ENCODE data around the gene KRTAP5-8.
"Not testable (repeated sequence)": the region's sequence is repeated elsewhere in the genome, so short reads cannot be mapped to it uniquely, and the experiment has no call there.

The KRTAP5-8 gene

DNA sequence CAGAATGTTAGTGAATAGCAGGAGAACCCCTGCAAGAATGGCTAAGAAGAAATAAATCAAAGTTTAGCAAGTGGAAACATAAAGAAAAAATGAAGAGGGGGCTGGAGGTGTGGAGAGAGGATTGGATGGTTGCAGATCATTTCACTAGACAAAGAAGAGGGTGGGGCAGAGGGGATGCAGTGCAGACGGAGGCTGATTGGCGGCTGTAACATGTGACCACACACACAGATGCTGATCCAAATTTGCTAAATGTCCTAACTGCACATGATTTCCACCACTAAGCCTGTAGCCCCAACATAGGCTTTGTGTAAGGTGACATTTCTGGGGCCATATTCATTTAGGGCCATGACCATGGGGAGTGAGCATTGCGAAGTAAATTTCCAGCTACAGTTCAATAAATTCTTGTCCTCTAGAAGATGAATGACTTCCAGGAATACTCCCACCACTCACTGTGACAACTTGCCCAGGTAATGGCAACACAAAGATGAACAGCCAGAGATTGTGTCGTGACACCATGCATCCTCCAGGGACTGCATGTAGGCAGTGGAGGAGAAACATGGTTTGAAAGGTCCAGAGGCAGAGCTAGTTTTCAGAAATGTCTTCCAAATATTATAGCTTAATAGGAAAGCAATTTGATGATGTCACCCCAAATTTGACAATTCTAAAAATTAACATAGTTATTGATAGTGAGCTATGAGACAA is 38.0 kb downstream of the KRTAP5-8 start:
- no peak for FAIRE-seq

DNA sequence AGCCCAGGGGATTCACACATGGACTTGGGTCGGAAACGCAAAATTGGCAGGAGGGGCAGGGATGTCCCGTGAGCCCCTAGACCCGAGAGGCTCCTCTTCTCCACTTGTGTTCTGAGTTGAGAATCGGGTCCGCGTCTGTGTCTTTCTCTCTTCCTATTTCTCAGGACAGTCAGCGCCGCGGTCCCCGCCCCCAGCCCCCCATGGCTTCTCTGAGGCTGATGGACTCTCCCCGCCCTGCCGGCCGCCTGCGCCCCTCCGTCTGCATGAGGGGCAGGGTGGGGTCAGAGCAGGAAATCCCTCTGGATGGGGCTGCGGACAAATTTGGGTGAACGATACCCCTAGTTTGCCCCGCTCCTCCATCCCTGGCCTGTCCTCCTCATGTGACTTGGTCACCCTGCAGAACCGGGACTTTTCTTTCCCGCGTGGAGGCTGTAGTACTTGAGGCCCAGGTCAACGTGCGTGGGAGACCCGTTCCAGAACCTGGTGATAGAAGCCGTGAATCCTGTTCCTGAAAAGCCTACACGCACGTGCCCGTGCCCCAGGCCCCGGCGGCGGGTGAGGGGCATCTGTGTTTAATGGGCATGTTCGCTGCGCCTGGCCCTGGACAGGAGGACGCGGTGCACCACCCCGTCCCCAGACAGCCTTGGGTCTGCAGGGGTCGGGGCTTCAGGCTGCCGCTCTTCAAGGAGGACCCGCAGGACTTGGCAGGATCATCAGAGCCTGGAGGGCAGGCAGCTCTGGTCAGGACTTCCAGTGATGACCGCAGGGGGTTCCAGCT is 39.1 kb downstream of the KRTAP5-8 start:
- not testable (repeated sequence) for FAIRE-seq

DNA sequence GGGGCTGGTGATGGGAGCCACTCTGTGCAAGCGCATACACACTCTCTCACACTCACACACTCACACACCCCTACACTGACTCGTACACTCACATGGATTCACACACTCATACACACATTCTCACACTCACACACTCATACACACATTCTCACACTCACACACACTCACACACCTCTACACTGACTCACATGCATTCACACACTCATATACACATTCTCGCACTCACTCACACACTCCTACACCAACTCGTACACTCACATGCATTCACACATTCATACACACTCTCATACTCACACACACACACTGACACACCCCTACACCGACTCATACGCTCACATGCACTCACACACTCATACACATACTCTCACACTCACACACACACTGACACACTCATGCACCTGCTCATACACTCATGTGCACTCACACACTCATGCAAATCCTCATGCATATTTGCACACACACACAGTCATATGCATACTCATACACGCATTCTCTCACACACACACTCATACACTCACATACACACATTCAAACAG is 39.7 kb downstream of the KRTAP5-8 start:
- FAIRE-seq = no peak

DNA sequence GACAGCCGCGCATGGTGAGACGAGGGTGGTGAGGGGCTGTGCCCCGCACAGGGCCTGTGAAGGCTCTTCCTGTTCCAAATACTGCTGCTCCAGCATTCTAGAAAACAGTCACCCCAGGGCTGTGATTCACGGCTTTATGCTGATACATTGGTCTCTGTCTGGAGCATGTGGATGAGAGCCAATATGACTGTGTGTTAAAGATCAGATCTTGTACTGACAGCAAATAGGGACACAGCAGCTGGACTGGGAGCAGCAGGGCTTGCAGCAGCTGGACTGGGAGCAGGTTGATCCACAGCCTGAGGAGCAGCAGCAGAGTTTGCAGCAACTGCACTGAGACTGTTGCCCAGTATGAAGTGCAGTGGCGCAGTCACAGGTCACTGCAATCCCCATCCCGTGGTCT is 41.7 kb downstream of the KRTAP5-8 start:
- not testable (repeated sequence) for FAIRE-seq

DNA sequence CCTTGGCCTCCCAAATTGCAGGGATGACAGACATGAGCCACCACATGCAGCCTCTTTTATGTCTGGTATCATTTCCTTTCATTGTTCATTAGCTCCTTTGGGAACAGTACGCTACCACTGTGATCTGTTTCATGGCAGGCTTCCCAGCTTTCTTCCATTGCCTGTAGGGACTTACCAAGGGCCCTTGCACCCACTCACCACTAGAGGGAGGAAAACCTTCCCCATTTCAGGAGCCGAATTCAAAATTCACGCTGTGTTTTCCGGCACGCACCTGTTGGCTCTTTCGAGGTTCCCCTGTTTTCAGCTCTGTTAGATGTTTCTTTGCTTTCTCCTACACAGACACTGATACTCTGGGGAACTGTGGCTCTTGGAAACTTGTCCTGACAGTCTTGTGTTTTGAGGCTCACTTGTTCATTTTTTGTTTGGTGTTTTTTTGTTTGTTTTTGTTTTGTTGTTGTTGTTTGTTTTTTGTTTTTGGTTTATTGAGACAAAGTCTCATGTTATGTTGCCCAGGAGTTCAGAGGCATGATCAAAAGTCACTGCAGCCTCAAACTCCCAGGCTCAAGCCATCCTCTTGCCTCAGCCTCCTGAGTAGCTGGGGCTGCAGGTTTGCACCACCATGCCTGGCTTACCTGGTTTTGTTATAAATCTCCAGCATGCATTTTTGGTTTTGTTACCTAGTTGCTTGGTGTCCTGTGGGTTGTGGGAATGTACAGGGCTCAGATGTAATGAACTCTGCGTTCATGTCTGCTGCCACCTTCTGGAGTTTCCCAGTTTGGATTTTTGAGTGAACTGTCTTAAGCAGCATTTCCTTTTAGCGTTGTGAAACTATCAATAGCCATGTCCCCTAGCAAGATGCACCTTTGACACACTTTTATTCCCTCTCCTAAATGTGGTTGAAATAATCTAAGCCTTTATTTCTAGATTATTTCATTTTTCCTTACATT is 42.5 kb downstream of the KRTAP5-8 start:
- FAIRE-seq = no peak

DNA sequence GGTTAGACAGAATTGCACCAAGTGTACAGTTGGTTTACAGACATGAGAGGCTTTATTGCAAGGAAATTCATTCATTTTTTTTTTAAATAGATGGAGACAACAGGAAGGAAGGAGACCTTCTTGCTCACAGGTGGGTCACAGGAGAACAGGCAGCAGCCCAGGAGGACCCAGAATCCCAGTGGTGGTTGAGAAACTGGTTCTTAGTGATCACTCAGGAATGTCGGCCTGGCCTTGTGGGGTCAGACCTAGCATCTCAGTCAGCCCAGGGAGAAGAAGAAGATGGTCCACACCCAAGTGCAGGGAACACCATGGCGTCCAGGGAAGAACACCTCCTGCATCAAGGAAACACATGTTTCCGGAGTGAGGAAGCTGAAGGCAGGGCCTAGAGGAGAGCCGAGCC is 44.0 kb downstream of the KRTAP5-8 start:
- no peak for FAIRE-seq

DNA sequence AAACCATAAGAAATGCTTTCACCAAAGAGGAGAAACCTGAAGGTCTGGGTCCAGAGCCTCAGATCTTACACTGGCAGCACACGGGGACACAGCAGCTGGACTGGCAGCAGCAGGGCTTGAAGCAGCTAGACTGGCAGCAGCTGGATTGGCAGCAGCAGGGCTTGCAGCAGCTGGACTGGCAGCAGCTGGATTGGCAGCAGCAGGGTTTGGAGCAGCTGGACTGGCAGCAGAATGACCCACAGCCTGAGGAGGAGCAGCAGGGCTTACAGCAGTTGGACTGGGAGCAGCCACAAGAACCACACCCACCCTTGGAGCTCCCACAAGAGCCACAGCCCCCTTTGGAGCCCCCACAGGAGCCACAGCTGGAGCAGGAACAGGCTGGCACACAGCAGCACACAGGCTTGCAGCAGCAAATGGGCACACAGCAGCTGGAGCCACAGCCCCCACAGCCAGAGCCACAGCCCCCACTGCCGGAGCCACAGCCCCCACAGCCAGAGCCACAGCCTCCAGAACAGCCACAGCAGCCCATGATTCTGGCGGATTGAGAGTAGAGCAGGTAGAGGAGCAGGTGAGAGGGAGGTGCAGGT is 44.6 kb downstream of the KRTAP5-8 start, which contains the start of gene KRTAP5-11:
Gene KRTAP5-11 (minus strand): TSS at position 567 of the 587 bp plus-strand sequence. CDS start 38 bp downstream, at position 529.
- FAIRE-seq = no peak

DNA sequence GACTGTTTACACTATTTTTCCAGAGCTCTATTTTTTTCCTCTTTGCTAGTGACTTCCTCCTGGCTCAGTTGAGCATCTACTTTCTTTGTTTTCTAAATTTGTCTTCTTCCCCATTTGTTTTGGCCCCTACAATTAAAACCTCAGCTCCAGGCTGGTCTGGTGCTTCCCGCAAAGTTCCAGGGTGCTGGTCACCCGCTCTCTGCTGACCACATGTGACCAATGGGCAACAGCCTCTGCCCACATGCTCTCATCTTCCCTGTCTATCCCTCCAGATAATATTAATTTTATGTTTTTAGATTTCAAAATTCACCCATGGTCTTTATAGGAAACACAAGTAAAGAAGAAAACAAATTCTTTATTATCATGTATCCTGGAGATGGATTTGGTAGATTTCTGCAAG is 45.1 kb downstream of the KRTAP5-8 start:
- FAIRE-seq = not testable (repeated sequence)

DNA sequence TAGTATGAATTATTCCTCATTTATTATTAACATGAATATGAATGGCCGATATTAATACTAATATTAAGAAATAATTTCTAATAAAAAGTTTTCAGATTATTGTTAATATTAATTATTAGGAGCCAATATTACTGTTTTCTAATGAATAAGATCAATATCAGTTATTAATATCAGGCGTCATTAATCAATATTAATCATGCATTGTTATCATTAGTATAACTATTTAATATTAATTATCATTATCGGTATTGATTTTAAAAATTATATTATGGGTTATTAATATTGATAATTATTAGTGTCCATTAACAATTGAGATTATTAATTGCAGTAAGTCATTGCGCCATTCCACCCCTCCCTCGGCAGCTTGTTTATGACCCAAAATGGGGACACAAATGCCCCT is 47.8 kb downstream of the KRTAP5-8 start:
- FAIRE-seq = not testable (repeated sequence)

DNA sequence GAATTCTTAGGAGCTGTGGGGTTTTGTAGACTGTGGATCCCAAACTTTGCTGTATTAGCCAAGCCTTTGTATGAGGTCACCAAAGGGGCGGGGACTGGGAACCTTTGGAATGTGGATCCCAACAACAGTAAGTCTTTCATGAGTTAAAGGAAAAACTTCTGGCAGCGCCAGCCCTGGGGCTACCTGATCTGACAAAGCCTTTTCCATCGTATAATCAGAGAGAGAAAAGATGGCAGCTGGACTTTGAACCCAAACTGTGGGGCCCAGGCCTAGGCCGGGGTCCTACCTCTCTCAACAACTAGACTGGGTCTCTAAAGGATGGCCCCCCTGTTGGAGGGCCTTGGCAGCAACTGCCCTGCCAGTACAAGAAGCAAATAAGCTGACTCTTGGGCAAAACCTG is 50.5 kb downstream of the KRTAP5-8 start:
- FAIRE-seq = not testable (repeated sequence)

Measured in islet of Langerhans (tissue), 1 donor.